Testis (tissue), 3 donors: ENCODE measurements around the gene FBXL7. TPM values are rescaled to one million over a fixed set of nuclear protein-coding genes. Genes with fewer than 3 reads are reported as not detected.

ENCODE experiments used
- DNase-seq: peaks from one replicate; pipeline ENCODE4 v3.0.0-alpha.2; 2019
- H3K27ac ChIP-seq, 2 donors: fragments of 200-600 bp; sonication (generic); one replicate each; pipeline ENCODE4 v1.5.1; 2019
- H3K27me3 ChIP-seq: fragments of 200-600 bp; sonication (generic); one replicate; pipeline ENCODE4 v1.5.1; 2019
- H3K36me3 ChIP-seq: fragments of 200-600 bp; sonication (generic); one replicate; pipeline ENCODE4 v1.5.1; 2017; ENCODE audit warnings: low read depth; ENCODE audit errors: missing control alignments
- H3K4me1 ChIP-seq: fragments of 200-600 bp; sonication (generic); one replicate; pipeline ENCODE4 v1.5.1; 2019
- H3K4me3 ChIP-seq, 2 donors: fragments of 200-600 bp; sonication (generic); one replicate each; pipeline ENCODE4 v1.5.1; 2017 to 2019
- H3K9me3 ChIP-seq: fragments of 200-600 bp; sonication (generic); one replicate; pipeline ENCODE4 v1.5.1; 2017
- CTCF ChIP-seq, 3 experiments: fragments of 450-650 bp in 2 of 3; fragments of 200-600 bp in 1 of 3; sonication (generic) in 1 of 3; IDR thresholded peaks; one replicate each; pipeline ENCODE4 v1.5.1; 2016 to 2019; ENCODE audit warnings: antibody characterized with exemption in 3 of 3, mild to moderate bottlenecking in 2 of 3, moderate library complexity in 1 of 3
- POLR2A ChIP-seq: fragments of 450-650 bp; IDR thresholded peaks from one replicate; pipeline ENCODE4 v1.6.1; 2017; ENCODE audit warnings: antibody characterized with exemption, mild to moderate bottlenecking, moderate library complexity
- WGBS, 2 donors: methylation state at CpG; one replicate each; pipeline ENCODE4 v1.1.5; 2018; 5-methylcytosine and 5-hydroxymethylcytosine counted together
- intact Hi-C: fragments of 100-400 bp; cut with DNase I; formaldehyde crosslinking; loops from one replicate; pipeline ENCODE4 v1.15.1; 2023; ENCODE audit warnings: low total_unique reads
- polyA plus RNA-seq: library from polyadenylated mRNA; stranded (reverse); fragments of 350-450 nt; fragmentation: Illumina TruSeq; extraction: RNeasy Lipid Tissue Mini Kit (QIAGEN cat#74804); gene quantifications from one replicate; pipeline ENCODE4 v1.2.3, GENCODE V29; 2014; ENCODE audit warnings: low read depth, low replicate concordance; ENCODE audit not compliant: insufficient read depth
- total RNA-seq, 2 donors: library from RNA; depleted of rRNA; stranded (reverse); fragments of >200 nt; gene quantifications; one replicate each; pipeline ENCODE4 v1.2.3, GENCODE V29; 2016

FBXL7 gene
- total and polyA plus RNA-seq, 3 donors from 2014 or later: 9.8 to 17.3 (median 15.2) TPM

- H3K36me3 ChIP-seq: no peaks in the 10 kb centered on the region
- TF ChIP-seq CTCF (IDR thresholded peaks at IDR 0.05): no peak
- TF ChIP-seq POLR2A: no peak
- intact Hi-C loops: no loop called here
- 87 to 91% methylated on average over 7 of the region's 7 CpGs for WGBS, 2 donors
- H3K27ac ChIP-seq: no peak overlapping the region
- H3K4me3 ChIP-seq: no peak overlapping the region
- H3K27me3 ChIP-seq: no peaks in the 10 kb centered on the region
- DNase-seq: no peak
- no peaks in the 10 kb centered on the region for H3K9me3 ChIP-seq
- peaks cover 3% of the 10 kb centered on the region for H3K4me1 ChIP-seq
Measured at GRCh38 chr5:15571618-15572017, 71.6 kb downstream of the FBXL7 start.

GRCh38 chr5:15573590-15573989 lies 73.6 kb downstream of the FBXL7 start:
- 38 to 40% methylated on average over 4 of the region's 4 CpGs for WGBS, 2 donors
- no peak overlapping the region for H3K4me3 ChIP-seq
- H3K27me3 ChIP-seq: no peaks in the 10 kb centered on the region
- no peaks in the 10 kb centered on the region for H3K36me3 ChIP-seq
- H3K27ac ChIP-seq: no peak overlapping the region
- no peak for DNase-seq
- intact Hi-C loops: no loop called here
- H3K9me3 ChIP-seq: no peaks in the 10 kb centered on the region
- TF ChIP-seq POLR2A: no peak
- no peak for TF ChIP-seq CTCF (IDR thresholded peaks at IDR 0.05)
- peaks cover 3% of the 10 kb centered on the region for H3K4me1 ChIP-seq

GRCh38 chr5:15574128-15574527 lies 74.1 kb downstream of the FBXL7 start:
- DNase-seq: no peak
- no peaks in the 10 kb centered on the region for H3K36me3 ChIP-seq
- intact Hi-C loops: no loop called here
- no peaks in the 10 kb centered on the region for H3K27me3 ChIP-seq
- H3K9me3 ChIP-seq: no peaks in the 10 kb centered on the region
- H3K4me1 ChIP-seq: peaks cover 3% of the 10 kb centered on the region
- no peak overlapping the region for H3K27ac ChIP-seq
- TF ChIP-seq CTCF (IDR thresholded peaks at IDR 0.05): no peak
- no peak for TF ChIP-seq POLR2A
- 88 to 98% methylated on average over 1 of the region's 1 CpG for WGBS, 2 donors
- H3K4me3 ChIP-seq: no peak overlapping the region

- H3K9me3 ChIP-seq: no peaks in the 10 kb centered on the region
- intact Hi-C loops: no loop called here
- peaks cover 3% of the 10 kb centered on the region for H3K4me1 ChIP-seq
- TF ChIP-seq CTCF (IDR thresholded peaks at IDR 0.05) (no peak), POLR2A (no peak)
- WGBS, 2 donors: 49 to 59% methylated on average over 3 of the region's 3 CpGs
- no peak overlapping the region for H3K4me3 ChIP-seq
- no peaks in the 10 kb centered on the region for H3K27me3 ChIP-seq
- H3K27ac ChIP-seq: no peak overlapping the region
- DNase-seq: no peak
- no peaks in the 10 kb centered on the region for H3K36me3 ChIP-seq
Measured at GRCh38 chr5:15574806-15575325, 74.9 kb downstream of the FBXL7 start.

GRCh38 chr5:15575666-15576065 lies 75.7 kb downstream of the FBXL7 start:
- Histone ChIP-seq H3K27me3 (no peaks in the 10 kb centered on the region), H3K4me3 (no peak overlapping the region), H3K27ac (no peak overlapping the region), H3K9me3 (no peaks in the 10 kb centered on the region), H3K4me1 (peaks cover 3% of the 10 kb centered on the region), H3K36me3 (no peaks in the 10 kb centered on the region)
- intact Hi-C loops: no loop called here
- no peak for TF ChIP-seq CTCF (IDR thresholded peaks at IDR 0.05)
- no peak for TF ChIP-seq POLR2A
- DNase-seq: no peak
